Liver (tissue), 9 donors: Measurements from ENCODE around the gene TBL1X. TPM values are rescaled to one million over a fixed set of nuclear protein-coding genes. Genes with fewer than 3 reads are reported as not detected.
A peak's percentile ranks its signal among the peaks of the same experiment; 100 is the strongest.
"Not testable (repeated sequence)": the region's sequence is repeated elsewhere in the genome, so short reads cannot be mapped to it uniquely, and the experiment has no call there.

ENCODE experiments used
- DNase-seq: peaks from one replicate; pipeline ENCODE4 v3.0.0-alpha.2; 2017; ENCODE audit warnings: low spot score
- H3K27ac ChIP-seq, 2 donors: one replicate each; pipeline ENCODE4 v1.7.0; 2013; ENCODE audit warnings: inconsistent platforms in 2 of 2, low read length in 2 of 2, control low read depth in 1 of 2, low read depth in 1 of 2, mild to moderate bottlenecking in 1 of 2
- H3K27me3 ChIP-seq, 4 donors: one replicate each; pipeline versions ENCODE4 v1.6.1 to v1.7.0; 2013; ENCODE audit warnings: low read length in 3 of 4, inconsistent platforms in 1 of 4, mild to moderate bottlenecking in 1 of 4, moderate library complexity in 1 of 4; ENCODE audit not compliant: control insufficient read depth in 4 of 4, insufficient read depth in 4 of 4
- H3K36me3 ChIP-seq, 4 donors: one replicate each; pipeline versions ENCODE4 v1.6.1 to v1.7.0; 2013; ENCODE audit warnings: low read length in 3 of 4, mild to moderate bottlenecking in 3 of 4, low read depth in 1 of 4, moderate library complexity in 1 of 4; ENCODE audit not compliant: control insufficient read depth in 4 of 4, insufficient read depth in 3 of 4
- H3K4me1 ChIP-seq, 4 donors: one replicate each; pipeline versions ENCODE4 v1.6.1 to v1.7.0; 2013; ENCODE audit warnings: low read length in 3 of 4, mild to moderate bottlenecking in 3 of 4, moderate library complexity in 1 of 4; ENCODE audit not compliant: control insufficient read depth in 4 of 4, insufficient read depth in 4 of 4
- H3K4me3 ChIP-seq, 3 donors: one replicate each; pipeline versions ENCODE4 v1.6.1 to v1.7.0; 2013; ENCODE audit warnings: low read length in 3 of 3, control low read depth in 1 of 3, low read depth in 1 of 3, mild to moderate bottlenecking in 1 of 3
- H3K9ac ChIP-seq, 2 donors: one replicate each; pipeline ENCODE4 v1.7.0; 2013; ENCODE audit warnings: low read length in 2 of 2, mild to moderate bottlenecking in 2 of 2, moderate library complexity in 2 of 2, control low read depth in 1 of 2, low read depth in 1 of 2
- H3K9me3 ChIP-seq, 4 donors: one replicate each; pipeline versions ENCODE4 v1.6.1 to v1.7.0; 2013; ENCODE audit warnings: low read length in 3 of 4; ENCODE audit not compliant: control insufficient read depth in 4 of 4
- EGR1 ChIP-seq, 2 donors: IDR thresholded peaks; 2 replicates each; pipeline ENCODE4 v1.6.1; 2016 to 2018; ENCODE audit warnings: antibody characterized with exemption in 2 of 2, low read depth in 2 of 2
- FOXA1 ChIP-seq: IDR thresholded peaks from 2 replicates; pipeline ENCODE4 v1.6.1; 2016; ENCODE audit warnings: antibody characterized with exemption
- FOXA2 ChIP-seq: IDR thresholded peaks from 2 replicates; pipeline ENCODE4 v1.6.1; 2016; ENCODE audit warnings: antibody characterized with exemption
- HNF4A ChIP-seq, 2 donors: conservative IDR thresholded peaks; 2 replicates each; pipeline ENCODE4 v1.6.1; 2016; ENCODE audit warnings: antibody characterized with exemption in 2 of 2, mild to moderate bottlenecking in 2 of 2
- HNF4G ChIP-seq: IDR thresholded peaks from 2 replicates; pipeline ENCODE4 v1.6.1; 2016; ENCODE audit warnings: antibody characterized with exemption
- JUND ChIP-seq, 2 donors: IDR thresholded peaks; 2 replicates each; pipeline ENCODE4 v1.6.1; 2016; ENCODE audit warnings: antibody characterized with exemption in 2 of 2
- RAD21 ChIP-seq, 2 donors: IDR thresholded peaks; 2 replicates each; pipeline ENCODE4 v1.6.1; 2016; ENCODE audit warnings: antibody characterized with exemption in 2 of 2, mild to moderate bottlenecking in 2 of 2
- RXRA ChIP-seq, 2 donors: IDR thresholded peaks; 2 replicates each; pipeline ENCODE4 v1.6.1; 2017 to 2018; ENCODE audit warnings: antibody characterized with exemption in 2 of 2, mild to moderate bottlenecking in 1 of 2
- SP1 ChIP-seq: IDR thresholded peaks from 2 replicates; pipeline ENCODE4 v1.6.1; 2018; ENCODE audit warnings: antibody characterized with exemption, mild to moderate bottlenecking
- TAF1 ChIP-seq: conservative IDR thresholded peaks from 2 replicates; pipeline ENCODE4 v1.6.1; 2016; ENCODE audit warnings: antibody characterized with exemption, mild to moderate bottlenecking
- WGBS: extraction: QIAGEN DNeasy Blood & Tissue Kit; methylation state at CpG from one replicate; pipeline ENCODE4 v1.1.7; 2013; 5-methylcytosine and 5-hydroxymethylcytosine counted together
- polyA plus RNA-seq, 2 donors: library from polyadenylated mRNA; stranded (reverse) in 1 of 2; unstranded in 1 of 2; fragments of 200-250 nt in 1 of 2; fragments of >200 nt in 1 of 2; fragmentation: Nextera tagmentation in 1 of 2; extraction: Ambion mirVana in 1 of 2; gene quantifications; one replicate each; pipeline versions ENCODE4 v1.2.1 to v1.2.3, GENCODE V29; 2013 to 2015
- total RNA-seq, 2 donors: library from RNA; depleted of rRNA; stranded (reverse); fragments of >200 nt; gene quantifications; one replicate each; pipeline ENCODE4 v1.2.3, GENCODE V29; 2014
- TF ChIP-seq, protein P1 (sequence below): IDR thresholded peaks from 2 replicates; pipeline ENCODE4 v1.6.1; 2016; ENCODE audit warnings: antibody characterized with exemption, mild to moderate bottlenecking
- TF ChIP-seq, protein P2 (sequence below): IDR thresholded peaks from 2 replicates; pipeline ENCODE4 v1.6.1; 2016; ENCODE audit warnings: antibody characterized with exemption
- TF ChIP-seq, protein P3 (sequence below): IDR thresholded peaks from 2 replicates; pipeline ENCODE4 v1.6.1; 2016; ENCODE audit warnings: antibody characterized with exemption
- donor health status: healthy.
- donor health status: healthy.
- donor health status: healthy.
- donor health status: healthy.
- donor health status: healthy.

TBL1X gene
- total and polyA plus RNA-seq, 4 donors: 11.2 to 15.1 (median 11.8) TPM

GRCh38 chrX:9456250-9457074 lies 8.4 kb upstream of the TBL1X start (continued):
- TF ChIP-seq EGR1 (IDR thresholded peaks at IDR 0.05; ENCODE audit: low read depth in 2 of 2) (peak; percentile 22 to 43), FOXA2 (no peak), HNF4A (conservative IDR thresholded peaks at IDR 0.05) (peak; percentile 56 to 75), TAF1 (no peak), JUND (IDR thresholded peaks at IDR 0.05) (peak; percentile 31 to 35), FOXA1 (no peak)
- TF ChIP-seq, protein P1, sequence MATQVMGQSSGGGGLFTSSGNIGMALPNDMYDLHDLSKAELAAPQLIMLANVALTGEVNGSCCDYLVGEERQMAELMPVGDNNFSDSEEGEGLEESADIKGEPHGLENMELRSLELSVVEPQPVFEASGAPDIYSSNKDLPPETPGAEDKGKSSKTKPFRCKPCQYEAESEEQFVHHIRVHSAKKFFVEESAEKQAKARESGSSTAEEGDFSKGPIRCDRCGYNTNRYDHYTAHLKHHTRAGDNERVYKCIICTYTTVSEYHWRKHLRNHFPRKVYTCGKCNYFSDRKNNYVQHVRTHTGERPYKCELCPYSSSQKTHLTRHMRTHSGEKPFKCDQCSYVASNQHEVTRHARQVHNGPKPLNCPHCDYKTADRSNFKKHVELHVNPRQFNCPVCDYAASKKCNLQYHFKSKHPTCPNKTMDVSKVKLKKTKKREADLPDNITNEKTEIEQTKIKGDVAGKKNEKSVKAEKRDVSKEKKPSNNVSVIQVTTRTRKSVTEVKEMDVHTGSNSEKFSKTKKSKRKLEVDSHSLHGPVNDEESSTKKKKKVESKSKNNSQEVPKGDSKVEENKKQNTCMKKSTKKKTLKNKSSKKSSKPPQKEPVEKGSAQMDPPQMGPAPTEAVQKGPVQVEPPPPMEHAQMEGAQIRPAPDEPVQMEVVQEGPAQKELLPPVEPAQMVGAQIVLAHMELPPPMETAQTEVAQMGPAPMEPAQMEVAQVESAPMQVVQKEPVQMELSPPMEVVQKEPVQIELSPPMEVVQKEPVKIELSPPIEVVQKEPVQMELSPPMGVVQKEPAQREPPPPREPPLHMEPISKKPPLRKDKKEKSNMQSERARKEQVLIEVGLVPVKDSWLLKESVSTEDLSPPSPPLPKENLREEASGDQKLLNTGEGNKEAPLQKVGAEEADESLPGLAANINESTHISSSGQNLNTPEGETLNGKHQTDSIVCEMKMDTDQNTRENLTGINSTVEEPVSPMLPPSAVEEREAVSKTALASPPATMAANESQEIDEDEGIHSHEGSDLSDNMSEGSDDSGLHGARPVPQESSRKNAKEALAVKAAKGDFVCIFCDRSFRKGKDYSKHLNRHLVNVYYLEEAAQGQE: peak; percentile 19

GRCh38 chrX:9458034-9458433 lies 6.8 kb upstream of the TBL1X start:
- not testable (repeated sequence) for H3K4me3 ChIP-seq, H3K27me3 ChIP-seq, H3K9me3 ChIP-seq, DNase-seq, H3K36me3 ChIP-seq, H3K27ac ChIP-seq, H3K9ac ChIP-seq
- 82% methylated on average over 12 of the region's 12 CpGs for WGBS
- H3K4me1 ChIP-seq: peaks cover 6 to 43% (median 35%) of the 10 kb centered on the region in 4 donors

DNA sequence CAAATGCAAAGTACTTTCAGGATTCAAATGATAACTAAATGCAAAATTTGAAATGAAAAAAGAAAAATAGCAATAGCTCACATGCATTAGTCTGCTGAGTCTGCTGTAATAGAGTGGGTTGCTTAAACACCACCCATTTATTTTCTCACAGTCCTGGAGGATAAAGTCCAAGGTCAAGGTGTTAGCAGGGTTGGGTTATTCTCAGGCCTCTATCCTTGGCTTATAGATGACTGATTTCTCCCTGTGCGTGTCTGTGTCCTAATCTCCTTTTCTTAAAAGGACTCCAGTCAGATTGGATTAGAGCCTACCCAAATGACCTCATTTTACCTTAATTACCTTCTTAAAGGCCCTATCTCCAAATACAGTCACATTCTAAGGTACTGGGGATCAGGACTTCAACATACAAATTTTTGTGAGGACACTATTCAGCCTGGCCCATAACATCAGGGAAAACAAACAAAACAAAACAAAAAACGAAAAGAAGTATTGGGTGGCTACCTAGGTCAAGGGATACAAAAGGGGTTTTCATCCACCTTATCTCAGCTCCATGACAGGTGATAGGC lies 6.3 kb upstream of the TBL1X start:
- no peak for DNase-seq
- WGBS: 33% methylated on average over 2 of the region's 2 CpGs
- Histone ChIP-seq H3K36me3 (no peaks in the 10 kb centered on the region), H3K9me3 (no peaks in the 10 kb centered on the region), H3K9ac (no peak overlapping the region), H3K27ac (no peak overlapping the region), H3K4me1 (peaks cover 6 to 47% (median 40%) of the 10 kb centered on the region in 4 donors), H3K27me3 (no peaks in the 10 kb centered on the region), H3K4me3 (no peak overlapping the region)
- no peak for TF ChIP-seq TAF1
- TF ChIP-seq, protein P2, sequence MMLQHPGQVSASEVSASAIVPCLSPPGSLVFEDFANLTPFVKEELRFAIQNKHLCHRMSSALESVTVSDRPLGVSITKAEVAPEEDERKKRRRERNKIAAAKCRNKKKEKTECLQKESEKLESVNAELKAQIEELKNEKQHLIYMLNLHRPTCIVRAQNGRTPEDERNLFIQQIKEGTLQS: no peak
- no peak for TF ChIP-seq EGR1 (IDR thresholded peaks at IDR 0.05; ENCODE audit: low read depth in 2 of 2)
- peak in 1 of 2 donors; percentile 9 for TF ChIP-seq RXRA (IDR thresholded peaks at IDR 0.05)
- TF ChIP-seq RAD21 (IDR thresholded peaks at IDR 0.05): no peak
- TF ChIP-seq HNF4G: no peak
- TF ChIP-seq HNF4A (conservative IDR thresholded peaks at IDR 0.05): peak in 1 of 2 donors; percentile 67
- no peak for TF ChIP-seq SP1
- TF ChIP-seq FOXA2: no peak
- TF ChIP-seq, protein P3, sequence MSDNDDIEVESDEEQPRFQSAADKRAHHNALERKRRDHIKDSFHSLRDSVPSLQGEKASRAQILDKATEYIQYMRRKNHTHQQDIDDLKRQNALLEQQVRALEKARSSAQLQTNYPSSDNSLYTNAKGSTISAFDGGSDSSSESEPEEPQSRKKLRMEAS: no peak
